NB4 (cell line): ENCODE data around the gene UBE4B.

Experiments
- CTCF ChIP-seq: IDR thresholded peaks from one replicate; pipeline ENCODE4 v1.5.1; 2012; ENCODE audit warnings: low read depth, low read length
- MAX ChIP-seq: IDR thresholded peaks from 2 replicates; pipeline ENCODE4 v1.6.1; 2011; ENCODE audit warnings: low read depth, low read length
- MYC ChIP-seq: IDR thresholded peaks from 2 replicates; pipeline ENCODE4 v1.6.1; 2011; ENCODE audit warnings: low read depth, low read length
- POLR2A ChIP-seq: IDR thresholded peaks from 2 replicates; pipeline ENCODE4 v1.6.1; 2011; ENCODE audit warnings: mild to moderate bottlenecking; ENCODE audit not compliant: insufficient read length; ENCODE audit errors: extremely low read depth

- TF ChIP-seq MAX (no peak), POLR2A (no peak), CTCF (no peak), MYC (no peak)
Observed at GRCh38 chr1:10173582-10173981, 140.8 kb downstream of the UBE4B start.
